HepG2 (cell line): ENCODE results near the gene DNAJC5. TPM values are rescaled to one million over a fixed set of nuclear protein-coding genes. Genes with fewer than 3 reads are reported as not detected.

ENCODE experiments used
- ARNT2 ChIP-seq: sonication (generic); formaldehyde crosslinking; IDR thresholded peaks from 2 replicates; pipeline ENCODE4 v1.8.0; 2022; ENCODE audit warnings: mild to moderate bottlenecking, low read depth, missing genetic modification reagents, moderate library complexity
- ATF5 ChIP-seq: sonication (generic); formaldehyde crosslinking; IDR thresholded peaks from 2 replicates; pipeline ENCODE4 v1.4.0; 2020; ENCODE audit warnings: mild to moderate bottlenecking, low read depth, missing genetic modification reagents
- CHD2 ChIP-seq: IDR thresholded peaks from 2 replicates; pipeline ENCODE4 v1.6.1; 2011; ENCODE audit warnings: low read depth, low read length, improper control_type of control experiment
- GATA4 ChIP-seq: sonication (generic); IDR thresholded peaks from 2 replicates; pipeline ENCODE4 v1.6.1; 2016; ENCODE audit warnings: antibody characterized with exemption, low read depth, borderline replicate concordance
- GMEB2 ChIP-seq: IDR thresholded peaks from 2 replicates; pipeline ENCODE4 v1.6.1; 2016; ENCODE audit warnings: missing biosample characterization, missing genetic modification reagents, low read depth
- JARID2 ChIP-seq: sonication (generic); formaldehyde crosslinking; IDR thresholded peaks from 2 replicates; pipeline ENCODE4 v1.8.1; 2023; ENCODE audit warnings: missing genetic modification reagents, inconsistent platforms; ENCODE audit not compliant: insufficient replicate concordance
- KLF11 ChIP-seq: IDR thresholded peaks from 2 replicates; pipeline ENCODE4 v1.6.1; 2016; ENCODE audit warnings: missing compliant biosample characterization
- KLF6 ChIP-seq: IDR thresholded peaks from 2 replicates; pipeline ENCODE4 v1.8.0; 2016; ENCODE audit warnings: missing biosample characterization, missing genetic modification reagents
- MXI1 ChIP-seq: IDR thresholded peaks from 3 replicates; pipeline ENCODE4 v1.6.1; 2012; ENCODE audit warnings: low read depth, low read length, inconsistent platforms, borderline replicate concordance
- NR2F1 ChIP-seq, 2 experiments: fragments of 450-650 bp in 1 of 2; formaldehyde crosslinking in 1 of 2; IDR thresholded peaks; 2 replicates each; pipeline versions ENCODE4 v1.5.0 to v1.6.1; 2016 to 2020; ENCODE audit warnings: mild to moderate bottlenecking in 1 of 2, missing compliant biosample characterization in 1 of 2, missing genetic modification reagents in 1 of 2, moderate library complexity in 1 of 2
- PRDM4 ChIP-seq: sonication (generic); formaldehyde crosslinking; IDR thresholded peaks from 2 replicates; pipeline ENCODE4 v1.9.0; 2021; ENCODE audit warnings: missing genetic modification reagents, borderline replicate concordance
- SAFB2 ChIP-seq: sonication (generic); formaldehyde crosslinking; IDR thresholded peaks from 2 replicates; pipeline ENCODE4 v1.5.1; 2020; ENCODE audit warnings: missing genetic modification reagents, low read depth, mild to moderate bottlenecking, borderline replicate concordance
- SMARCE1 ChIP-seq: fragments of 450-650 bp; IDR thresholded peaks from 2 replicates; pipeline ENCODE4 v1.6.1; 2017; ENCODE audit warnings: borderline replicate concordance
- SOX6 ChIP-seq, 2 experiments: fragments of 450-650 bp in 1 of 2; sonication (generic) in 1 of 2; formaldehyde crosslinking in 1 of 2; IDR thresholded peaks; 2 replicates each; pipeline versions ENCODE4 v1.4.0 to v1.6.1; 2017 to 2020; ENCODE audit warnings: antibody characterized with exemption in 1 of 2, mild to moderate bottlenecking in 1 of 2, missing genetic modification reagents in 1 of 2
- TAF1 ChIP-seq: sonication (generic); formaldehyde crosslinking; IDR thresholded peaks from 2 replicates; pipeline ENCODE4 v1.4.0; 2020; ENCODE audit warnings: missing genetic modification reagents
- THAP11 ChIP-seq: IDR thresholded peaks from 2 replicates; pipeline ENCODE4 v1.6.1; 2016; ENCODE audit warnings: missing biosample characterization, missing genetic modification reagents
- ZNF160 ChIP-seq: sonication (generic); formaldehyde crosslinking; IDR thresholded peaks from 2 replicates; pipeline ENCODE4 v1.8.0; 2022; ENCODE audit warnings: mild to moderate bottlenecking, inconsistent platforms, missing genetic modification reagents
- ZNF20 ChIP-seq: sonication (generic); formaldehyde crosslinking; IDR thresholded peaks from 2 replicates; pipeline ENCODE4 v1.4.0; 2020; ENCODE audit warnings: mild to moderate bottlenecking, moderate library complexity, missing genetic modification reagents
- ZNF263 ChIP-seq: sonication (generic); formaldehyde crosslinking; IDR thresholded peaks from 2 replicates; pipeline ENCODE4 v1.4.0; 2020; ENCODE audit warnings: missing genetic modification reagents
- ZNF597 ChIP-seq: sonication (generic); formaldehyde crosslinking; IDR thresholded peaks from 2 replicates; pipeline ENCODE4 v1.5.0; 2020; ENCODE audit warnings: missing genetic modification reagents
- ZNF766 ChIP-seq: sonication (generic); formaldehyde crosslinking; IDR thresholded peaks from 2 replicates; pipeline ENCODE4 v1.5.0; 2020; ENCODE audit warnings: missing genetic modification reagents, borderline replicate concordance
- ZSCAN20 ChIP-seq: sonication (generic); formaldehyde crosslinking; IDR thresholded peaks from 2 replicates; pipeline ENCODE4 v1.4.0; 2020; ENCODE audit warnings: missing genetic modification reagents, mild to moderate bottlenecking, borderline replicate concordance
- ZSCAN9 ChIP-seq: IDR thresholded peaks from 2 replicates; pipeline ENCODE4 v1.6.1; 2016; ENCODE audit warnings: borderline replicate concordance
- ZZZ3 ChIP-seq: sonication (generic); formaldehyde crosslinking; IDR thresholded peaks from 2 replicates; pipeline ENCODE4 v1.4.0; 2020; ENCODE audit warnings: missing genetic modification reagents, mild to moderate bottlenecking, borderline replicate concordance
- polyA plus RNA-seq, 8 experiments: library from polyadenylated mRNA; depleted of rRNA in 3 of 8; stranded (reverse) in 7 of 8; unstranded in 1 of 8; fragments of >200 nt; fragmentation: Illumina TruSeq in 4 of 8; extraction: Trizol in 4 of 8; gene quantifications; 2 replicates each; pipeline versions ENCODE4 v1.2.1 to v1.2.3, GENCODE V29; 2011 to 2016; ENCODE audit warnings: low read depth in 4 of 8, missing spikeins in 1 of 8, mixed read lengths in 1 of 8; ENCODE audit not compliant: insufficient read depth in 1 of 8
- total RNA-seq, 5 experiments: library from RNA; depleted of rRNA; stranded (reverse); fragments of >200 nt; fragmentation: Illumina TruSeq; extraction: Trizol; gene quantifications; 2 replicates each; pipeline ENCODE4 v1.2.3, GENCODE V29; 2016; ENCODE audit warnings: low read depth in 1 of 5

Gene DNAJC5
- total and polyA plus RNA-seq, 2 of the 13 experiments (the other 11 are each of a cell fraction or from before 2014, with no cell fraction given): 42.8 to 64.5 TPM

GRCh38 chr20:63973636-63974401, 78.9 kb downstream of the DNAJC5 start (continued):
- TF ChIP-seq GMEB2 (CRISPR knock-in tag) (0 out of 2 replicates have a peak, but pooled peaks have one; percentile 5), ZSCAN20 (CRISPR knock-in tag) (peak; percentile 96), ZSCAN9 (peak; percentile 61; the same call in 1 of the 2 replicates), ZNF20 (CRISPR knock-in tag) (no peak), ZNF160 (CRISPR knock-in tag) (peak; percentile 78), ZZZ3 (CRISPR knock-in tag) (peak; percentile 80; the same call in 1 of the 2 replicates), GATA4 (0 out of 2 replicates have a peak, but pooled peaks have one; percentile 17), SMARCE1 (no peak), MXI1 (peak; percentile 98), ZNF263 (CRISPR knock-in tag) (peak; percentile 79), NR2F1 (CRISPR knock-in tag; IDR thresholded peaks at IDR 0.05) (peak in 1 of 2 experiments; percentile 44; a peak in 1 of 4 replicates), PRDM4 (CRISPR knock-in tag) (0 out of 2 replicates have a peak, but pooled peaks have one; percentile 36), THAP11 (CRISPR knock-in tag) (peak; percentile 87), ATF5 (CRISPR knock-in tag) (peak; percentile 90), SAFB2 (CRISPR knock-in tag) (peak; percentile 96), SOX6 (IDR thresholded peaks at IDR 0.05) (no peak), SOX6 (CRISPR knock-in tag; IDR thresholded peaks at IDR 0.05) (peak; percentile 71), ZNF766 (CRISPR knock-in tag) (peak; percentile 92; the same call in 1 of the 2 replicates), KLF6 (peak; percentile 83; the same call in 1 of the 2 replicates), ARNT2 (peak; percentile 77; the same call in 1 of the 2 replicates), TAF1 (CRISPR knock-in tag) (peak; percentile 55), CHD2 (peak; percentile 50), JARID2 (no peak), ZNF597 (CRISPR knock-in tag) (0 out of 2 replicates have a peak, but pooled peaks have one; percentile 45), KLF11 (CRISPR knock-in tag) (peak; percentile 78; the same call in 1 of the 2 replicates)
